MG63 (cell line): ENCODE data around the gene PER1. TPM values are rescaled to one million over a fixed set of nuclear protein-coding genes. Genes with fewer than 3 reads are reported as not detected.

Experiments used
- DNase-seq: peaks from one replicate; pipeline ENCODE4 v3.0.0-alpha.2; 2020
- H3K27me3 ChIP-seq: fragments of 250-450 bp; sonication (Bioruptor Pico); 2 replicates; pipeline ENCODE4 v1.5.1; 2020; ENCODE audit warnings: mild to moderate bottlenecking, moderate library complexity
- H3K36me3 ChIP-seq: fragments of 250-450 bp; sonication (Bioruptor Pico); 2 replicates; pipeline ENCODE4 v1.5.1; 2020; ENCODE audit warnings: mild to moderate bottlenecking, moderate library complexity
- H3K4me3 ChIP-seq: fragments of 250-450 bp; sonication (Bioruptor Pico); 2 replicates; pipeline ENCODE4 v1.5.1; 2020; ENCODE audit warnings: mild to moderate bottlenecking, moderate library complexity
- H3K9me3 ChIP-seq: fragments of 250-450 bp; sonication (Bioruptor Pico); 2 replicates; pipeline ENCODE4 v1.5.1; 2020; ENCODE audit warnings: mild to moderate bottlenecking, moderate library complexity
- total RNA-seq: library from RNA; depleted of rRNA; stranded (reverse); fragments of >200 nt; shearing (Covaris generic); gene quantifications from 2 replicates; pipeline ENCODE4 v1.2.3, GENCODE V29; 2014; ENCODE audit warnings: low replicate concordance; rRNA removed

Gene PER1
- total RNA-seq, 1 experiment from 2014 or later, result 7.9 TPM

DNA sequence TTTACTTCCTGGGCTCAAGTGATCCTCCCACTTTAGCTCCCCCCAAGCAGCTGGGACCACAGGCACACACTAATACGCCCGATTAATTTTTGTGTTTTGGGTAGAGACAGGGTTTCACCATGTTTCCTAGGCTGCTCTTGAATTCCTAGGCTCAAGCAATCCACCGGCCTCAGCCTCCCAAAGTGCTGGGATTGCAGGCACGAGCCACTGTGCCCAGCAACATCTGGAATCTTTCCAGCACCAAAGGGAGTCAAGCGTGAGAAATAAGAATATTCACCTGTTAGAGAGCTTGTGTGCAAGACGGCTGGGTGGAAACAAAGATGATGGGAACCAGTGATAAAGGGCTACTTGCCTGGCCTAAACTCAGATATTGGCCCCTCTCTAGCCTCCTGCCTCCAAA lies 50.5 kb downstream of the PER1 start:
- DNase-seq, result no peak
- no peak overlapping the region for H3K4me3 ChIP-seq
- no peaks in the 10 kb centered on the region for H3K27me3 ChIP-seq
- H3K9me3 ChIP-seq, result no peaks in the 10 kb centered on the region
- no peaks in the 10 kb centered on the region for H3K36me3 ChIP-seq

DNA sequence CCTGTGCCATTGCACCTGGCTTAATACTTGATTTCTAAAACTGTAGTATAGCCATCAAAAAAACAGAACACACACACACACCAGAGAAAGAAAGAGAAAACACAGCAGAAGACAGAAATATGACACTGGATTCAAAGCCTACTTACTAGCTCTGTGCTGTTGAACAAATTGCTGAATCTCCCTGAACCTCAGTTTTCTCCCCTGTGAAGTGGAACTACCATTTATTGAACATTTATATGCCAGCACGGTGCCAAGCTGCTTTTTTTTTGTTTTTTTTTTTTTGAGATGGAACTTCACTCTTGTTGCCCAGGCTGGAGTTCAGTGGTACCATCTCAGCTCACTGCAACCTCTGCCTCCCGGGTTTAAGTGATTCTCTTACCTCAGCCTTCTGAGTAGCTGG lies 51.4 kb downstream of the PER1 start:
- Histone ChIP-seq H3K36me3 (no peaks in the 10 kb centered on the region), H3K9me3 (no peaks in the 10 kb centered on the region), H3K4me3 (no peak overlapping the region), H3K27me3 (0 out of 2 replicates have a peak, but pooled peaks cover 2% of the 10 kb centered on the region)
- DNase-seq, result no peak

DNA sequence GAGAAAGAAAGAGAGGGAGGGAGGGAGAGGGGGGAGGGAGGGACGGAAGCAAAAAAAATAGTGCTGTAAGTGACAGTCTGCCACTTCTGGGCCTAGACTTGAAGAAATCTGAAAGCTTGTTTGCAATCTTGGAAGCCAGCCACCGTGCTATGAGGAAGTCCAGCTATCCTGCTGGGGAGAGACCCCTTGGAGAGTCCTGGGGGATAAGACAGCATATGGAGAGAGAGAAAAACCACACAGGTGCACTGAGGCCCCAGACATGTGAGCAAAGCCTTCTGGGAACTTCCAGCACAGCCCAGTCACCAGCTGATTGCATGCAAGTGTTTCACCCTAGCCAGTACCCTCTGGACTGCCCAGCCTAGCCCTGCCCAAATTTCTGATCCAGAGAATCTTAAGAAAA lies 52.1 kb downstream of the PER1 start:
- Histone ChIP-seq H3K36me3 (no peaks in the 10 kb centered on the region), H3K27me3 (0 out of 2 replicates have a peak, but pooled peaks cover 4% of the 10 kb centered on the region), H3K9me3 (no peaks in the 10 kb centered on the region), H3K4me3 (no peak overlapping the region)
- no peak for DNase-seq

DNA sequence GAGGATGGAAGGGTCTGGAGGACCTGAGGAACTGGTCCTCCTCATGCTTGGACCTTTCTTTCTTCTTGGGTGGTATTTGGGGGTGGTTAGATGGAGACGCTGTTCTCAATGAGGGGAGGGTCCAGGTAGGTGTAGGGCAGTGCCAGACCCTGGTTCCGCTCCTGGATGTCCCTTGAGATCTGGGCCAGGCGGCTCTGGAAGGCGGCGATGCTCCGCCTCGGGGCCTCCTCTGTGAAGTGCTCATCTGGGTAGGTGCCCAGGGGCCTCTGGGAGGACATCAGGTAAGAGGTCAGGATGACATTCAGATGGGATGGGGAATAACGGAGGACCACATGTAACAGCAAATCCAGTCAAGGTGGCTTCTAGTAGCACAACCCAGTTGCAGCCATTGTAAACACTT lies 55.7 kb downstream of the PER1 start:
- Histone ChIP-seq H3K36me3 (no peaks in the 10 kb centered on the region), H3K4me3 (no peak overlapping the region), H3K27me3 (peaks cover 6% of the 10 kb centered on the region), H3K9me3 (no peaks in the 10 kb centered on the region)
- no peak for DNase-seq

DNA sequence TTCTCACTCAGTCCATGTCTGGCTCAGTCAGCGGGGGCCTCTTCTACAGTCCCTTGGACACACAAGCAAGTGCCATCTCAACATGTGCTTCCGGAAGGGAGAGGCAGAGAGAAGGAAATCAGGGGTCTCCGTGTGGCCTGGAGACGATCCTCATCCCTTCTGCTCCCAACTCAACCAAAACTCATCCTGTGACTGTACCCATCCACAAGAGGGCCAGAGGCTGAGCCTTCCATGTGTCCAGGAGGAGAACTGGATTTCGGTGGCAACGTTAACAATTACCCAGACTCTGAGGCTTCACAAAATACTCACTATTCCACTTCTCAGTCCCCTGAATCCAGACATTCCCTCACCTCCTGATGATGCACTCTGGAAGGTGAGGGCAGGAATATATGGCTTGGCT lies 56.8 kb downstream of the PER1 start:
- Histone ChIP-seq H3K36me3 (no peaks in the 10 kb centered on the region), H3K4me3 (no peak overlapping the region), H3K27me3 (peaks cover 7% of the 10 kb centered on the region), H3K9me3 (no peaks in the 10 kb centered on the region)
- DNase-seq, result no peak

DNA sequence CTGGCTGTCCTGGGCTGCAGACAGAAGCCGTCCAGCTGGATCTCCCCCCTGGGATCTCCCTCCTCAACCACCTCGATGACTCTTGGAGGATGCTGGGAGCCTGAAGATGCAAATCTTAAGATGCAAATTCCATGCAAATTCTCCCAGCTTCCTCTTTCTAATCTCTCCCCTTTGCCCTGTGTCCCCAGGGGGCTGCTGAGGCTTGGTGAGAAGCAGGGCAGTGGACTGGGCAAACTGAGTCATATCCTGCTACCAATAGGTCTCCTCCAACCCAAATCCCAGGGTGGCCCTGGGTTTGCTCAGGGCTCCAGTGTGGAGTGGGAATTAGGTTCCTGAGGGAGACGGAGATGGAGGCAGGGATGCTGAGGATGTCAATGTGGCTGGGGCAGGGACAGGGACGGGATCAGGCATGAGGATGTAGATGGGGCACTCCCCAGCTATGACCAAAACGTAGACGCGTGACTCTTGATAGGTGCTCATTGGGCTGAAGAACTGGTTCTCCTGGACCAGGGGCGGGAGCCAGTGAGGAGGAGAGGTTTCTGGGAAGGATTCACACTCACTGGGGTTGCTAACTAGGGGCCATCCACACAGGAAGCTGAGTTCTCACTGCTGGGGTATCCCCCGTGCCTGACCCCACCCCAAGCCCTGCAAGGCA lies 61.0 kb downstream of the PER1 start:
- DNase-seq, result no peak
- Histone ChIP-seq H3K4me3 (no peak overlapping the region), H3K9me3 (no peaks in the 10 kb centered on the region), H3K27me3 (peaks cover 13% of the 10 kb centered on the region), H3K36me3 (no peaks in the 10 kb centered on the region)

Other genes starting within 250 kb of the PER1 start
- 0.15 and 1.6 TPM in 2 replicates for gene RNF227, start 236.1 kb downstream of the PER1 start, total RNA-seq
- gene KCNAB3, start 222.5 kb downstream of the PER1 start, total RNA-seq, result not detected in 2 replicates
- gene TRAPPC1, start 220.5 kb downstream of the PER1 start, total RNA-seq, result 3.8 and 4.5 TPM in 2 replicates
- 29.5 and 39.9 TPM in 2 replicates for gene CNTROB, start 220.2 kb downstream of the PER1 start, total RNA-seq
- 0.23 TPM in 1 of 2 replicates, not detected in the other for gene GUCY2D, start 149.8 kb downstream of the PER1 start, total RNA-seq
- not detected in 2 replicates for gene ALOX15B, start 113.3 kb downstream of the PER1 start, total RNA-seq
- gene ALOX12B, start 64.7 kb downstream of the PER1 start, total RNA-seq, result not detected in 2 replicates
- gene ALOXE3, start 33.9 kb downstream of the PER1 start, total RNA-seq, result not detected in 2 replicates
- gene HES7, start 28.3 kb downstream of the PER1 start, total RNA-seq, result not detected in 2 replicates
- 0.59 and 3.2 TPM in 2 replicates for gene VAMP2, start 10.5 kb upstream of the PER1 start, total RNA-seq
- gene TMEM107, start 24.0 kb upstream of the PER1 start, total RNA-seq, result 17.6 and 25.6 TPM in 2 replicates
- 8.6 and 17.3 TPM in 2 replicates for gene BORCS6, start 37.8 kb upstream of the PER1 start, total RNA-seq
- gene AURKB, start 58.2 kb upstream of the PER1 start, total RNA-seq, result 89.2 and 119 TPM in 2 replicates
- gene CTC1, start 95.7 kb upstream of the PER1 start, total RNA-seq, result 4.2 and 25.8 TPM in 2 replicates
- gene PFAS, start 96.9 kb upstream of the PER1 start, total RNA-seq, result 72.8 and 82.7 TPM in 2 replicates
- 22.1 and 22.3 TPM in 2 replicates for gene RANGRF, start 136.3 kb upstream of the PER1 start, total RNA-seq
- gene SLC25A35, start 143.0 kb upstream of the PER1 start, total RNA-seq, result 1.0 TPM in 1 of 2 replicates, not detected in the other
- gene ARHGEF15, start 157.8 kb upstream of the PER1 start, total RNA-seq, result not detected in 2 replicates
- not detected in 2 replicates for gene ODF4, start 187.4 kb upstream of the PER1 start, total RNA-seq
- gene RPL26, start 230.8 kb upstream of the PER1 start, total RNA-seq, result 5,040 and 8,050 TPM in 2 replicates
- gene RNF222, start 245.4 kb upstream of the PER1 start, total RNA-seq, result not detected in 2 replicates